Right lung (tissue), 10 donors: ENCODE data around the gene ADAMTS14. TPM values are rescaled to one million over a fixed set of nuclear protein-coding genes. Genes with fewer than 3 reads are reported as not detected.
"Not testable (repeated sequence)": the region's sequence is repeated elsewhere in the genome, so short reads cannot be mapped to it uniquely, and the experiment has no call there.

Source experiments
- DNase-seq, 2 donors: peaks; one replicate each; pipeline ENCODE4 v3.0.0-alpha.2; 2013
- long read RNA-seq, 8 donors: transcript quantifications; one replicate each; lab custom pipeline, GENCODE V29; 2026
- polyA plus RNA-seq, 5 donors: library from polyadenylated mRNA; unstranded; fragments of 120-200 nt; gene quantifications; one replicate each; pipeline versions ENCODE4 v1.2.1 to v1.2.3, GENCODE V29; 2013; ENCODE audit warnings: inconsistent platforms in 1 of 5, low replicate concordance in 1 of 5; ENCODE audit not compliant: insufficient read length in 5 of 5, insufficient read depth in 1 of 5

ADAMTS14 gene, protein sequence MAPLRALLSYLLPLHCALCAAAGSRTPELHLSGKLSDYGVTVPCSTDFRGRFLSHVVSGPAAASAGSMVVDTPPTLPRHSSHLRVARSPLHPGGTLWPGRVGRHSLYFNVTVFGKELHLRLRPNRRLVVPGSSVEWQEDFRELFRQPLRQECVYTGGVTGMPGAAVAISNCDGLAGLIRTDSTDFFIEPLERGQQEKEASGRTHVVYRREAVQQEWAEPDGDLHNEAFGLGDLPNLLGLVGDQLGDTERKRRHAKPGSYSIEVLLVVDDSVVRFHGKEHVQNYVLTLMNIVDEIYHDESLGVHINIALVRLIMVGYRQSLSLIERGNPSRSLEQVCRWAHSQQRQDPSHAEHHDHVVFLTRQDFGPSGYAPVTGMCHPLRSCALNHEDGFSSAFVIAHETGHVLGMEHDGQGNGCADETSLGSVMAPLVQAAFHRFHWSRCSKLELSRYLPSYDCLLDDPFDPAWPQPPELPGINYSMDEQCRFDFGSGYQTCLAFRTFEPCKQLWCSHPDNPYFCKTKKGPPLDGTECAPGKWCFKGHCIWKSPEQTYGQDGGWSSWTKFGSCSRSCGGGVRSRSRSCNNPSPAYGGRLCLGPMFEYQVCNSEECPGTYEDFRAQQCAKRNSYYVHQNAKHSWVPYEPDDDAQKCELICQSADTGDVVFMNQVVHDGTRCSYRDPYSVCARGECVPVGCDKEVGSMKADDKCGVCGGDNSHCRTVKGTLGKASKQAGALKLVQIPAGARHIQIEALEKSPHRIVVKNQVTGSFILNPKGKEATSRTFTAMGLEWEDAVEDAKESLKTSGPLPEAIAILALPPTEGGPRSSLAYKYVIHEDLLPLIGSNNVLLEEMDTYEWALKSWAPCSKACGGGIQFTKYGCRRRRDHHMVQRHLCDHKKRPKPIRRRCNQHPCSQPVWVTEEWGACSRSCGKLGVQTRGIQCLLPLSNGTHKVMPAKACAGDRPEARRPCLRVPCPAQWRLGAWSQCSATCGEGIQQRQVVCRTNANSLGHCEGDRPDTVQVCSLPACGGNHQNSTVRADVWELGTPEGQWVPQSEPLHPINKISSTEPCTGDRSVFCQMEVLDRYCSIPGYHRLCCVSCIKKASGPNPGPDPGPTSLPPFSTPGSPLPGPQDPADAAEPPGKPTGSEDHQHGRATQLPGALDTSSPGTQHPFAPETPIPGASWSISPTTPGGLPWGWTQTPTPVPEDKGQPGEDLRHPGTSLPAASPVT
- 1 to 10 TPM; 5.2 to 9.5 (median 7.4) TPM for polyA plus RNA-seq
- long read RNA-seq, donor 1: 0 reads
- long read RNA-seq, donor 2: 0 reads
- long read RNA-seq, donor 3, partial matches to known transcripts: 5 of 5 reads
- long read RNA-seq, donor 3, other reads (novel, unspliced or antisense): 0 of 5 reads
- long read RNA-seq, donor 4, partial matches to known transcripts: 6 of 6 reads
- long read RNA-seq, donor 4, other reads (novel, unspliced or antisense): 0 of 6 reads
- long read RNA-seq, donor 5: 0 reads
- long read RNA-seq, donor 6: 0 reads
- long read RNA-seq, donor 7: 0 reads
- long read RNA-seq, donor 8, partial matches to known transcripts: 5 of 5 reads
- long read RNA-seq, donor 8, other reads (novel, unspliced or antisense): 0 of 5 reads

- DNase-seq: peak; percentile 63 to 75
Observed at GRCh38 chr10:70672165-70673042, at the start of gene ADAMTS14. ADAMTS14 (plus strand) TSS chr10:70672506; CDS start chr10:70672803, 297 bp downstream.

DNA sequence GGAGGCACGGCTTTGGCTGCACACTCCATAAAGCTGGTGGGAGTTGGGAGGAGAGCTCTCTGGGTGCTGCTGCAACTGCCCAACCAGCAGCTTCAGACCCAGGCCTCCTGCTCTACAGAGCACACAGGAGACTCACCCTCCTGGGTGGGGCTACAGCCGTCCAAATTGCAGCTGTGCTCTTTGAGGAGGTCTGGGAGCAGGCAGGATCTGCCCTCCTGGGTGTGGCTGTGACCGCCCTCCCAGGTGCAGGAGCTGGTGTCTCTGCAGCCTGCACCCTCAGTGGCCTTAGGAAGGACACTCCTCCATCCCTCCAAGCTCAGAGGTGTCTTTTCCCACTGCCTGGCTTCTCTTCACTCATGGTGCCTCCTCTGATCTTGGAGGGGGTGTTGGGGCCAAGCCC, 49.8 kb upstream of the ADAMTS14 start:
- DNase-seq: no peak

GRCh38 chr10:70622981-70623844, 49.1 kb upstream of the ADAMTS14 start:
- DNase-seq: no peak

- DNase-seq: no peak
Observed at GRCh38 chr10:70626056-70626455, 46.2 kb upstream of the ADAMTS14 start.

DNA sequence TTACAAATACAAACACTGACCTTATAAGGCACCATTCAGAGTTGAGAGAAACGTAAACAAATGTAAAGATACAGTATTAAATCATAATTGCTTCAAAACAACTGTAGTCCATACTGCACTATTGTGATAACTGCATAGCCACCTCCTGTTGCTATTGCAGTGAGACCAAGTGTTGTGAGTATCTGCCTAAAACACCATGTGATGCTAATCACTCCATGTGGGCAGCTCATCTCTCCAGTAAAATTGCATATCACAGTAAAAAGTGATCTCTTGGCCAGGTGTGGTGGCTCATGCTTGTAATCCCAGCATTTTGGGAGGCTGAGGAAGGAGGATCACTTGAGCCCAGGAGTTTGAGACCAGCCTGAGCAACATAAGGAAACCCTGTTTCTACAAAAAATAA, 43.0 kb upstream of the ADAMTS14 start:
- no peak for DNase-seq

- DNase-seq: not testable (repeated sequence)
Observed at GRCh38 chr10:70631735-70632134, 40.6 kb upstream of the ADAMTS14 start.

DNA sequence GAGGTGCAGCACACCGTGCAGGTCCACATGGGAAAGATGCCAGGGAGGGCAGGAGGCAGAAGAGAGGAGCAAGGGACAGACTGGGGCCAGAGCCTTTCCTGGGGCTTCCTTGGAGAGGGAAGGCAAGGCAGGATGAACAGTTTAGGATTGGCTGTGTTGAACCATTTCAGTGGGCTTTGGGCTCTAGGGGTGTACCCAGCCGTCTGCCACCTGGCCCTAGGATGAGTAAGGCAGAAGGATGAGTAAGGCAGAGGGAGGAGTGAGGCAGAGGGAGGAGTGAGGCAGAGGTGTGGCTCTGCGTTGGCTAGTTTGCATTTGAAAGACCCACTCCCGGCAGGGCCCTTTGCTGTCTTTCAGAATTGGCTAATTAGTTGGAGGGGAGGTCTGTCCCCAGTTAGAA, 38.3 kb upstream of the ADAMTS14 start:
- DNase-seq: no peak

GRCh38 chr10:70634515-70634914, 37.8 kb upstream of the ADAMTS14 start:
- DNase-seq: not testable (repeated sequence)

DNA sequence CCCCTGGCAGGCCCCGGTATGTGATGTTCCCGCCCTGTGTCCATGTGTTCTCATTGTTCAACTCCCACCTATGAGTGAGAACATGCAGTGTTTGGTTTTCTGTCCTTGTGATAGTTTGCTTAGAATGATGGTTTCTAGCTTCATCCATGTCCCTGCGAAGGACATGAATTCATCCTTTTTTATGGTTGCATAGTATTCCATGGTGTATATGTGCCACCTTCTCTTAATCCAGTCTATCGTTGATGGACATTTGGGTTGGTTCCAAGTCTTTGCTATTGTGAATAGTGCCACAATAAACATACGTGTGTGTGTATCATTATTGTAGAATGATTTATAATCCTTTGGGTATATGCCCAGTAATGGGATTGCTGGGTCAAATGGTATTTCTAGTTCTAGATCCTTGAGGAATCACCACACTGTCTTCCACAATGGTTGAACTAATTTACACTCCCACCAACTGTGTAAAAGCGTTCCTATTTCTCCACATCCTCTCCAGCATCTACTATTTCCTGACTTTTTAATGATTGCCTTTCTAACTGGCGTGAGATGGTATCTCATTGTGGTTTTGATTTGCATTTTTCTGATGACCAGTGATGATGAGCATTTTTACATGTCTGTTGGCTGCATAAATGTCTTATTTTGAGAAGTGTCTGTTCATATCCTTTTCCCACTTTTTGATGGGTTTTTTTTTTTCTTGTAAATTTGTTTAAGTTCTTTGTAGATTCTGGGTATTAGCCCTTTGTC, 32.5 kb upstream of the ADAMTS14 start:
- not testable (repeated sequence) for DNase-seq

GRCh38 chr10:70643272-70643671, 29.0 kb upstream of the ADAMTS14 start:
- DNase-seq: not testable (repeated sequence)

DNA sequence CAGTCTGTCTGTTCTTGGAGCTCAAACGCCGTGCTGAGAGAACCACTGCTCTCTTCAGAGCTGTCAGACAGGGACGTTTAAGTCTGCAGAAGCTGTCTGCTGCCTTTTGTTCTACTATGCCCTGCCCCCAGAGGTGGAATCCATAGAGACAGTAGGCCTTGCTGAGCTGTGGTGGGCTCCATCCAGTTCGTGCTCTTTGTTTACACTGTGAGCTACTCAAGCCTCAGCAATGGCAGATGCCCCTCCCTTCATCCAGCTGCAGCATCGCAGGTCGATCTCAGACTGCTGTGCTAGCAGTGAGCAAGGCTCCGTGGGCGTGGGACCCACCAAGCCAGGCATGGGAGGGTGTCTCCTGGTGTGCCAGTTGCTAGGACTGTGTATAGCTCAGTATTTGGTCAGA, 27.3 kb upstream of the ADAMTS14 start:
- not testable (repeated sequence) for DNase-seq

GRCh38 chr10:70647086-70647485, 25.2 kb upstream of the ADAMTS14 start:
- DNase-seq: no peak

DNA sequence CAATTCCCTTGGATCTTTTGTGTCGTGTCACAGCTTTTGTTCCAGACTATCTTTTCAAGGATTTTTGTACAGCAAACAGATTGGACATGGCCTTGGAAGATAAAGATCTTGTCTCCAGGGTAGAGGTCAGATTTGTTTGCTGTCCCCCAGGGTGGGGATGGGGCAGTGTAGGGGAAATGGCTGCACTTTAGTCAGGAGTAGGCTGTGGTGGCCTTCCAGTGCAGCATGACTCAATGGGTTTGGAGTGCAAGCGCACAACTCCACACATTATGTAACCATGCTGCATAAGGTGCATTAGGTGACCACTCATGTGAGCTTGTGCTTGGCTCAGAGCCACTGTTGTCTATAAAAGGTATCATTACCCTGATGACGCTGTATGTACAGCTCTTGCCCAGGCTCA, 23.9 kb upstream of the ADAMTS14 start:
- DNase-seq: no peak

DNA sequence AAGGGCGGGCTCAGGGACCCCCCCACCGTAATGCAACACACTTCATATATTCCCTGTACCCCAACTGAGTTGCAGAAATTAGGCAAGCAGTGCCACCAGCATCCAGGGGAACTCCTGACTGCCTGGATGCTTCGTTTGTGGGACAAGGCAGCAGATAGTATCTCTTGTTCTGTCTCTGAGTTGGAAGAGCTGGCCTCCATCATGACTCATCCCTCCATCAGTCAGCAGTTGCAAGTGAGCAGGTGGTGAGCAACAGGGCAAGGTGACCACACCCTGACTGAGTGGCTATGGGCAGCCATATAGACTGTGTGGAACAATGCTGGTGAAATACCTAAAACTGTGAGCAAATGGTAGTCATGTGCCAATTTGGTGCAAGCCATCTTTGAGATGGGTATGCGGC, 22.8 kb upstream of the ADAMTS14 start:
- DNase-seq: no peak

DNA sequence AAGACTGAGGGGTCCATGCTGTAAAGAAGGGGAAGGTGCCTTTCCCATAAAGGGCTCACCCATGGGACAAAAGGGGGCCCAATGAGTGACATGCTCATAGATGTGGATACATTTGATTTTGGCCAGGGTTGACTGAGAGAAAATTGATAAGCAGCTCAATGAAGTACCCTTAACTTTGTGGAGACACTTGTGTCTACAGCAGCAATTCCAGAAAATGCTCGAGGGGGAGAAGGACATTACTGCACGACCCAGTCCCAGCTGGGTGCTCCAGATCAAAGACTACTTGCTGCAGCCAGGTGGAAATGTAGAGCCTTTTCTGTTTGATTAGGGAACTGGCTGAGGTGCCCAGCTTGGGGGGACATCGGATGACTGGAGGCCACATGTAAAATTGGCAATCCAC, 22.2 kb upstream of the ADAMTS14 start:
- DNase-seq: no peak

GRCh38 chr10:70650718-70651117, 21.6 kb upstream of the ADAMTS14 start:
- DNase-seq: no peak

- DNase-seq: no peak
Observed at GRCh38 chr10:70651661-70652060, 20.6 kb upstream of the ADAMTS14 start.
